MCF 10A (cell line): Measurements from ENCODE around the gene SORL1. TPM values are rescaled to one million over a fixed set of nuclear protein-coding genes. Genes with fewer than 3 reads are reported as not detected.

Experiments used
- BruUV-seq: library from RNA; stranded (reverse); fragments of 400-500 nt; replicated peaks from 2 replicates; lab custom pipeline; 2021; lab: Mats Ljungman, UMichigan
- CTCF ChIA-PET: fragments of 300-600 bp; sonication (Branson Sonifier 250); formaldehyde crosslinking; extraction: SDS; loops from one replicate; lab custom pipeline; 2021; ENCODE audit warnings: antibody characterized with exemption, inconsistent platforms; lab: Yijun Ruan, JAX
- POLR2A ChIA-PET: fragments of 300-600, 350-650 bp; sonication (Branson Sonifier 250); formaldehyde crosslinking; extraction: SDS; loops from one replicate; lab custom pipeline; 2020; ENCODE audit warnings: antibody characterized with exemption, inconsistent platforms; lab: Yijun Ruan, JAX
- DNase-seq: peaks from one replicate; pipeline ENCODE4 v3.0.0-alpha.2; 2018; ENCODE audit not compliant: unreplicated experiment
- H3K27ac Mint-ChIP-seq: one replicate; pipeline ENCODE4 v1.8.0; 2022; ENCODE audit warnings: mild to moderate bottlenecking, low read depth, mixed read lengths; ENCODE audit not compliant: unreplicated experiment
- H3K27me3 Mint-ChIP-seq: one replicate; pipeline ENCODE4 v1.8.0; 2022; ENCODE audit warnings: mixed read lengths; ENCODE audit not compliant: insufficient read depth, unreplicated experiment
- H3K36me3 Mint-ChIP-seq: one replicate; pipeline ENCODE4 v1.8.0; 2022; ENCODE audit warnings: mild to moderate bottlenecking, moderate library complexity, mixed read lengths; ENCODE audit not compliant: insufficient read depth, unreplicated experiment
- H3K4me1 Mint-ChIP-seq: one replicate; pipeline ENCODE4 v1.8.0; 2022; ENCODE audit warnings: mixed read lengths; ENCODE audit not compliant: insufficient read depth, unreplicated experiment
- H3K4me3 Mint-ChIP-seq: one replicate; pipeline ENCODE4 v1.8.0; 2022; ENCODE audit warnings: mild to moderate bottlenecking, moderate library complexity, mixed read lengths; ENCODE audit not compliant: unreplicated experiment
- H3K9me3 Mint-ChIP-seq: one replicate; pipeline ENCODE4 v1.8.0; 2022; ENCODE audit warnings: mixed read lengths; ENCODE audit not compliant: unreplicated experiment
- CTCF ChIP-seq: fragments of 200-600 bp; IDR thresholded peaks from one replicate; pipeline ENCODE4 v1.8.0; 2022; ENCODE audit warnings: antibody characterized with exemption, mild to moderate bottlenecking; ENCODE audit not compliant: unreplicated experiment
- intact Hi-C: fragments of 100-400 bp; cut with micrococcal nuclease; formaldehyde crosslinking; loops from 2 replicates; pipeline ENCODE4 v1.14.1; 2022
- total RNA-seq: library from RNA; stranded (reverse); gene quantifications from 2 replicates; pipeline ENCODE4 v1.2.3, GENCODE V29; 2022

The SORL1 gene
- total RNA-seq, 1 experiment from 2014 or later, result 5.9 TPM

- no peak overlapping the region for H3K27ac Mint-ChIP-seq
- ChIA-PET POLR2A (interaction anchor here (1.0 kb wide), 1 partner anchor 9 kb away, joined by 4 read pairs; no protein-coding TSS in a partner anchor), CTCF (interaction anchor here (0.8 kb wide), 1 partner anchor 666 kb away, joined by 3 read pairs; no protein-coding TSS in a partner anchor)
- no peak for TF ChIP-seq CTCF
- no peak for DNase-seq
- H3K27me3 Mint-ChIP-seq, result no peaks in the 10 kb centered on the region
- H3K9me3 Mint-ChIP-seq, result no peaks in the 10 kb centered on the region
- no TSS peak for BruUV-seq
- H3K4me1 Mint-ChIP-seq, result peaks cover 8% of the 10 kb centered on the region
- H3K4me3 Mint-ChIP-seq, result no peak overlapping the region
- intact Hi-C loops, result no loop called here
- H3K36me3 Mint-ChIP-seq, result no peaks in the 10 kb centered on the region
Measured at GRCh38 chr11:121458551-121458950, 6.4 kb downstream of the SORL1 start.

GRCh38 chr11:121459413-121460017 lies 7.4 kb downstream of the SORL1 start:
- TF ChIP-seq CTCF, result no peak
- no peak for DNase-seq
- intact Hi-C loops, result no loop called here
- POLR2A ChIA-PET, result interaction anchor here (0.6 to 1.0 kb wide), 2 partner anchors 8 kb away, joined by 3 to 4 read pairs; no protein-coding TSS in a partner anchor
- Mint-ChIP-seq H3K36me3 (no peaks in the 10 kb centered on the region), H3K4me1 (peaks cover 18% of the 10 kb centered on the region), H3K27me3 (no peaks in the 10 kb centered on the region), H3K27ac (no peak overlapping the region), H3K4me3 (no peak overlapping the region), H3K9me3 (no peaks in the 10 kb centered on the region)
- BruUV-seq, result no TSS peak
- CTCF ChIA-PET, result interaction anchor here (0.8 to 3.6 kb wide), 3 partner anchors 8 to 667 kb away, joined by 3 to 21 read pairs (median 3); partner anchors contain the start of genes SORL1 and SORL1-AS1

GRCh38 chr11:121460941-121461514 lies 8.9 kb downstream of the SORL1 start:
- Mint-ChIP-seq H3K9me3 (no peaks in the 10 kb centered on the region), H3K27me3 (no peaks in the 10 kb centered on the region), H3K4me3 (no peak overlapping the region), H3K27ac (no peak overlapping the region), H3K4me1 (peaks cover 30% of the 10 kb centered on the region), H3K36me3 (no peaks in the 10 kb centered on the region)
- peak; percentile 62 for DNase-seq
- CTCF ChIA-PET, result interaction anchor here (0.6 to 3.6 kb wide), 4 partner anchors 10 to 322 kb away, joined by 4 to 21 read pairs (median 6); partner anchors contain the start of genes SORL1 and SORL1-AS1
- POLR2A ChIA-PET, result interaction anchor here (0.6 kb wide), 2 partner anchors 117 to 1126 kb away, joined by 3 read pairs; no protein-coding TSS in a partner anchor
- no TSS peak for BruUV-seq
- intact Hi-C loops, result no loop called here
- TF ChIP-seq CTCF, result no peak

- POLR2A ChIA-PET, result no interaction called here
- DNase-seq, result no peak
- Mint-ChIP-seq H3K27ac (no peak overlapping the region), H3K27me3 (no peaks in the 10 kb centered on the region), H3K9me3 (no peaks in the 10 kb centered on the region), H3K36me3 (no peaks in the 10 kb centered on the region), H3K4me1 (peaks cover 34% of the 10 kb centered on the region), H3K4me3 (no peak overlapping the region)
- no peak for TF ChIP-seq CTCF
- intact Hi-C loops, result no loop called here
- BruUV-seq, result no TSS peak
- CTCF ChIA-PET, result interaction anchor here (0.7 to 3.6 kb wide), 3 partner anchors 11 to 323 kb away, joined by 4 to 21 read pairs (median 7); partner anchors contain the start of genes SORL1 and SORL1-AS1
Measured at GRCh38 chr11:121461843-121462242, 9.7 kb downstream of the SORL1 start.
